ENCODE measurements around the gene PC. TPM values are rescaled to one million over a fixed set of nuclear protein-coding genes. Genes with fewer than 3 reads are reported as not detected.

The PC gene
- total RNA-seq, 6 donors from 2014 or later: 5.0 to 49.9 (median 20.9) TPM

GRCh38 chr11:66922551-66922950 is 35.6 kb downstream of the PC start:
- no peak overlapping the region for H3K27ac ChIP-seq
- H3K27me3 ChIP-seq: no peaks in the 10 kb centered on the region
- no peak overlapping the region for H3K4me3 ChIP-seq
- DNase-seq (no peak), ATAC-seq (ENCODE audit: low FRiP score in 2 of 2) (no peak)
- H3K36me3 ChIP-seq: no peaks in the 10 kb centered on the region
- TF ChIP-seq POLR2AphosphoS5 (IDR thresholded peaks at IDR 0.05) (no peak), CTCF (IDR thresholded peaks at IDR 0.05) (no peak), EP300 (IDR thresholded peaks at IDR 0.05) (no peak), POLR2A (IDR thresholded peaks at IDR 0.05) (no peak)
- H3K9me3 ChIP-seq: no peaks in the 10 kb centered on the region
- no peaks in the 10 kb centered on the region for H3K4me1 ChIP-seq

GRCh38 chr11:66920978-66921784 is 37.0 kb downstream of the PC start:
- TF ChIP-seq CTCF (IDR thresholded peaks at IDR 0.05) (no peak), POLR2A (IDR thresholded peaks at IDR 0.05) (no peak), EP300 (IDR thresholded peaks at IDR 0.05) (no peak), POLR2AphosphoS5 (IDR thresholded peaks at IDR 0.05) (no peak)
- no peaks in the 10 kb centered on the region for H3K27me3 ChIP-seq
- ATAC-seq (ENCODE audit: low FRiP score in 2 of 2) (peak in 1 of 2 donors; percentile 40), DNase-seq (peak in 1 of 2 donors; percentile 26)
- H3K4me3 ChIP-seq: no peak overlapping the region
- H3K9me3 ChIP-seq: no peaks in the 10 kb centered on the region
- H3K27ac ChIP-seq: peak overlapping the region in 2 of 4 donors; percentile 3 to 5
- H3K36me3 ChIP-seq: no peaks in the 10 kb centered on the region
- H3K4me1 ChIP-seq: no peaks in the 10 kb centered on the region
- WGBS, 2 donors: 70 to 73% methylated on average over 18 of the region's 18 CpGs

GRCh38 chr11:66919923-66920322 is 38.3 kb downstream of the PC start:
- no peaks in the 10 kb centered on the region for H3K27me3 ChIP-seq
- H3K36me3 ChIP-seq: no peaks in the 10 kb centered on the region
- no peak for DNase-seq
- H3K9me3 ChIP-seq: no peaks in the 10 kb centered on the region
- H3K4me3 ChIP-seq: no peak overlapping the region
- no peak for ATAC-seq (ENCODE audit: low FRiP score in 2 of 2)
- TF ChIP-seq POLR2AphosphoS5 (IDR thresholded peaks at IDR 0.05) (no peak), POLR2A (IDR thresholded peaks at IDR 0.05) (no peak), CTCF (IDR thresholded peaks at IDR 0.05) (no peak), EP300 (IDR thresholded peaks at IDR 0.05) (no peak)
- H3K27ac ChIP-seq: no peak overlapping the region
- H3K4me1 ChIP-seq: no peaks in the 10 kb centered on the region
- 89 to 93% methylated on average over 6 of the region's 6 CpGs for WGBS, 2 donors

- ATAC-seq (ENCODE audit: low FRiP score in 2 of 2): no peak
- DNase-seq: no peak
- H3K27me3 ChIP-seq: no peaks in the 10 kb centered on the region
These were observed 39.4 kb downstream of the PC start for GRCh38 chr11:66918741-66919140.

More at GRCh38 chr11:66918741-66919140, 39.4 kb downstream of the PC start:
- H3K36me3 ChIP-seq: no peaks in the 10 kb centered on the region
- no peaks in the 10 kb centered on the region for H3K9me3 ChIP-seq
- H3K4me3 ChIP-seq: no peak overlapping the region
- H3K4me1 ChIP-seq: no peaks in the 10 kb centered on the region
- TF ChIP-seq POLR2A (IDR thresholded peaks at IDR 0.05) (no peak), EP300 (IDR thresholded peaks at IDR 0.05) (no peak), POLR2AphosphoS5 (IDR thresholded peaks at IDR 0.05) (no peak), CTCF (IDR thresholded peaks at IDR 0.05) (no peak)
- no peak overlapping the region for H3K27ac ChIP-seq
- WGBS, 2 donors: 42 to 59% methylated on average over 3 of the region's 3 CpGs
